Measurements from ENCODE around the gene ATAD3A.
A peak's percentile ranks its signal among the peaks of the same experiment; 100 is the strongest.
"Not testable (repeated sequence)": the region's sequence is repeated elsewhere in the genome, so short reads cannot be mapped to it uniquely, and the experiment has no call there.

ATAD3A gene

GRCh38 chr1:1511533-1512285 is at the start of gene ATAD3A:
TSS of gene ATAD3A (plus strand) at chr1:1512162. CDS start at chr1:1512269, 107 bp downstream.
- DNase-seq = peak; percentile 97

DNA sequence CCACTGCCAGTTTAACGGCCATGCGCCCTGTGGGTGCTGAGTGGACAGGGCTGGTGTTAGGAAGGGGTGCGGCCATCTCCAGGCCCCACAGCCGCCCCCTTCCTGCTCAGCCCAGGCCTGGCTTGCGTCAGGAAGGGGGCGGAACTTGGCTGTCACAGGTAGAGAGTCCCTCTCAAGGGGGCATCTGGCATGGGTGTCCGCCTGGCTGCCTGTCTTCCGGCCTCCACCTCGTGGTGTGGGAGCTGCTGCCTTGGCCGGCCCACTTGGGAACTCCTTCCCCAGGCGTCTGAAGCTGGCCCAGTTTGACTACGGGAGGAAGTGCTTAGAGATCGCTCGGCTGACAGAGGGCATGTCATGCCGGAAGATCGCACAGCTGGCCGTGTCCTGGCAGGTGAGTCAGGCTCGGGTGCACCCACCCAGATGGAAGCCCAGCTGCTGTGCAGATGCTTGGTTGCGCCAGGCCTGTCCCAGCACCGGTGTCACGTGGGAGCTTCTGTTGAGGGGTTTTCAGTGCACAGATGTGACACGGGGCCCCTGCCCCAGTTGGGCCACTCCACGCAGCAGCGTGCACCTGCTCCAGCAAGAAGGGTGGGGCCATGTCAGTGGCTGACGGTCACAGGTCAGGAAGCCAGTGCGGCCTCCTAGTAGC is 49.5 kb upstream of the ATAD3A start:
- no peak for DNase-seq

GRCh38 chr1:1463312-1463711 is 48.6 kb upstream of the ATAD3A start:
- no peak for DNase-seq

DNA sequence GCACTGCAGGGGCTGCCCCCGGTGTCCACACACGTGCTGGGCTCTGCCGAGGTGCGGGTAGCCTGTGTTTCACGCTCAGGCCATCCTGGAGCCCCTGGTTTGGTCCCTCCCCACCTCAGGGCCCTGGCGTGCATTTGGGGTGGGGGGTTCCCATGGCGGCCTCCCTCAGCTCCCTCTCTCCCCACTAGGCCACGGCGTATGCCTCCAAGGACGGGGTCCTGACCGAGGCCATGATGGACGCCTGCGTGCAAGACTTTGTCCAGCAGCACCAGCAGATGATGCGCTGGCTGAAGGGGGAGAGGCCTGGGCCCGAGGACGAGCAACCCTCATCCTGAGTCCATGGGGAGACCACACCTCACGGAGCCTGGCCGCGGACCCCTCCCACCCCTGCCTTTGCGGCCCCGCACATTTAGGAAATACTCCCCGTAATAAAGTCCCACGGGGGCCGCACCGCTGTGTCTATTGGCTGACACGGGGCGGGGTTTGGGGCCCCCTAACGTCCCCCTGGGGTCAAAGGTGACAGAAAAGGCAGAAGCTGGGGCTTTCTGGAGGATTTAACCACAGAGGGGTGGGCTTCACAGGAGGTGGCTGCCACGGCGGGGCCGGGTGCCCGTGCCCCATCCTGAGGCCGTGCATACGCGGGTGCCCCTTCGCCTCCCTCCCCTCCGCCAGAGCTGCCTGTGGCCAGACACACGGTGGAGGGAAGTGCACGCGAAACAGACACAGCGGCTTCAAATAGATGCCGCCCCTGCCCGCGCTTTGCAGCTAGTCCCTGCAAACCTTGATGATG is 43.6 kb upstream of the ATAD3A start:
- DNase-seq = not testable (repeated sequence)

- peak; percentile 53 for DNase-seq
These were observed 41.2 kb upstream of the ATAD3A start for GRCh38 chr1:1470626-1471388.

DNA sequence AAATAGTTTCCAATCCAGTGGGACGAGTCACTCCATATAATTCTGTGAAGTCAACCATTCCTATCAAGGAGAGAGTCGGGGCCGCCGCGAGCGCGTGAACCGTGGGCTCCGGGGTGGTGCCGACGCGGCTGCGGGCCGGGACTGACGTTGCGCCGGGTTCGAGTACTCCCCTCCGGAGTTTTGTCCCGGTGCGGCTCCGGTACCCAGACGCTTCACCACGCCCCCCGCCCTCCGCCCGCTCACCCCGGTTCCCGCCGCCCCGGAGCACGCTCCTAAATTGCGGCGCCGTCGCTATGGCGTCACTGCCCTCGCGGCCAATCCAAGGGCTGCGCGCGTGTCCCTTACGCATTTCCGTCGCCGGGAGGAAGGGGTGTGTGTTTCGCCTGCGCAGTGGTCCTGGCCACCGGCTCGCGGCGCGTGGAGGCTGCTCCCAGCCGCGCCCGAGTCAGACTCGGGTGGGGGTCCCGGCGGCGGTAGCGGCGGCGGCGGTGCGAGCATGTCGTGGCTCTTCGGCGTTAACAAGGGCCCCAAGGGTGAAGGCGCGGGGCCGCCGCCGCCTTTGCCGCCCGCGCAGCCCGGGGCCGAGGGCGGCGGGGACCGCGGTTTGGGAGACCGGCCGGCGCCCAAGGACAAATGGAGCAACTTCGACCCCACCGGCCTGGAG is 40.4 kb upstream of the ATAD3A start, which contains the start of gene ATAD3B:
ATAD3B (plus strand) TSS at position 377 of the 664 bp plus-strand sequence; CDS start at position 497, 120 bp downstream.
- DNase-seq = peak; percentile 94

DNA sequence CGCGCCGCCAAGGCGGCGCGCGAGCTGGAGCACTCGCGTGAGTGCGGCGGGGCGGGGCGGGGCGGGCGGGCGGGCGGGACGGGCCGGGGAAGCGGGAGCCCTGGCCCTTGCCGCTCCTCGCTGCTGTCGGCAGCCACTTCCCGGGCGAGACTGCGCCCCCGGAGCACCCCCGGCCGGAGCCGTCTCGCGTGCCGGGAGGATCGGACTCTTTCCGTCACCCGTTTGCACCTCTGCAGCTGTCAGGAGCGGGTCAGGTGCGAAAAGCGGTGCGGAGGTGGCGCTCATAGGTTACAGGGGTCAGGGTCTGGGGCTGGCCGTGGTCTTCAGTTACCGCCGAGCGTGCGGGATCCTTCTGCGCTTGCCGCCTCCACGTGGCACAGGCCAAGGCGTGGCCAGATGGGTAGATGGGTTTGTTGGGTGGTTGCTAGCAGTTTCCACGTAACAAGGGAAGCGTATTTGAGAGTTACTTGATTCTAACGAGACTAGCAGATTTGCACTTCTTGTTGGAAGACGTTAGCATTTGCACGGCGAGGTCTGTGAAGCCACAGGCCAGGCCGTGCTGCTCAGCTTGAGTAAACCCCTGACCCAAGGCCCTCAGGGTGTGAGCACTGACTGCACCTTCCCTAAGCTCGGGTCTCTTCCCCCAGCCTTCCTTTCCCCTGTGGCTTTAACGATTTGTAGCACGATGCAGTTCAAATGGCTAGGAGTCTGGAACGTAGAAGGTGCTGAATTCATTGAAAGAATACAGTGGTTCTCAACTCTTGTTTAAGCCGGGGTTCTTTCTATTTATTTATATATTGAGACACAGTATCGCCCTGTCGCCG is 39.7 kb upstream of the ATAD3A start:
- not testable (repeated sequence) for DNase-seq

DNA sequence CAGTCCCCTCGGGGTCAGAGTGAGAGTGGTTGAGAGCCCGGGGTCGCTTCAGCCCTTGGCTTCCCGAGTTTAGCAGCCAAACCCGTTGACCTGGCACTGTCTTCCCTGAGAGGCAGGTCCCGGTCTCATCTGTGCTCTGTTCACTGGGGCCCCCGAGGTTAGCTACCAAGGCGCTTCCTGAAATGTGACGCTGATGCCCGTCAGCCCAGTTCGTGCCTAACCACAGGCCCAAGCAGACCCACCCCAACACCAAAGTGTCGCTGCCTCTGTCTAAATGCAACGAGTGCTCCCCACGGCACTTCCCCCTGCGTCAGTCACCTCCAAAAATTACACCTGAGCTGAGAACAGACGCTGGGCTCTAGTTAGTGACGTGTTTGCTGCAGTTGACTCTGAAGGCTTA is 36.0 kb upstream of the ATAD3A start:
- DNase-seq = not testable (repeated sequence)

DNA sequence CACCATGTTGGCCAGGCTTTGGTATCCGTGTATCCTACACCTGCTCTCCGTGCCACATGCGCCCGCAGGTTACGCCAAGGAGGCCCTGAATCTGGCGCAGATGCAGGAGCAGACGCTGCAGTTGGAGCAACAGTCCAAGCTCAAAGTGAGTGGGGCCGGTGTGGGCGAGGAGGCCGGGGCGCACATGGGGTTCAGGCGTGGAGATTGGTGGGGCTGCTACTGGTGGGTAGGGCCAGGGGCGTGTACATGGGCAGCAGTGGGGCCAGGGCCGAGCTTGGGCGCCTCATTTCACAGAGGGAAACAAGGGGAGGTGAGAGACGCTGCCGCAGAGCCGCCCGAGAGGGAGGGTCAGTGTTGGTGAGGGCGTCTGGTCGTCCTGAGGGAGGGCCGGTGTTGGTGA is 34.8 kb upstream of the ATAD3A start:
- DNase-seq = no peak

DNA sequence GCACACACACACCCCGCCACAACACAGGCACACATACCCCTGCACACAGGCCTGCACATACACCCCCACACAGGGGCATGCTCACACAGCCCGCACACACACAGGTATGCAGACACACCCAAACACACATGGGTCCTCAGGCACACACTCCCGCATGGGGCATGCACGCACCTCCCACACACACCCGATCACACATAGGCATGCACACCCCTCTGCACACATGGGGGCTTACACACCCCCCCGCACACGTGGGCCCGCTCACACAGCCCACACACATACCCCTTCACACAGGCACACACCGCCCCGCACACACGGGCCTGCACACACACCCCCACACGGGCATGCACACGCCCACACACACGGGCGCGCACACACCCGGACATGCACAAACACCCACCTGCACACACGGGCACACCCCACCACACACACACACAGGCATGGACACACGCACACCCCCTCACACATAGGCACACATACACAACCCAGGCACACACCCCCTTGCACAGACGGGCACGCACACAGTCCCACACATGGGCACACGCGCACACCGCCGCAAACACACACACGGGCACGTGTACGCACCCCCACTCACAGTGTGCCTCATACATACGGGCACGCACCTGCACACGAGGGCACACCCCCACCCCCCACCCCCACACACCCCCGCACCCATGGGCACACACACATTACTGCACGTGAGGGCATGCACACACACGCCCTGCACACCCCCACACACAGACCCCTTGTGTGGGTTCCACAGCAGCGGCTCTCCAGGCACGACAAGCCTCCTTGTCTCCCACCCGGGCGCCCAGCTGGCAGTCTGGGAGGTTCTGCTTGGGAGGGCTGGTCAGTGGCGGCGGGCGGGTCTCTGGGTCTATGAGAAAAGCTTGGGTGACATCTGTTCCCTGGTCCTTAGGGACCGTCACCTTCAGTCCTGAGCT is 32.1 kb upstream of the ATAD3A start:
- DNase-seq = no peak

GRCh38 chr1:1480488-1480867 is 31.5 kb upstream of the ATAD3A start:
- not testable (repeated sequence) for DNase-seq

GRCh38 chr1:1481811-1482210 is 30.2 kb upstream of the ATAD3A start:
- not testable (repeated sequence) for DNase-seq

GRCh38 chr1:1482856-1483255 is 29.1 kb upstream of the ATAD3A start:
- no peak for DNase-seq

DNA sequence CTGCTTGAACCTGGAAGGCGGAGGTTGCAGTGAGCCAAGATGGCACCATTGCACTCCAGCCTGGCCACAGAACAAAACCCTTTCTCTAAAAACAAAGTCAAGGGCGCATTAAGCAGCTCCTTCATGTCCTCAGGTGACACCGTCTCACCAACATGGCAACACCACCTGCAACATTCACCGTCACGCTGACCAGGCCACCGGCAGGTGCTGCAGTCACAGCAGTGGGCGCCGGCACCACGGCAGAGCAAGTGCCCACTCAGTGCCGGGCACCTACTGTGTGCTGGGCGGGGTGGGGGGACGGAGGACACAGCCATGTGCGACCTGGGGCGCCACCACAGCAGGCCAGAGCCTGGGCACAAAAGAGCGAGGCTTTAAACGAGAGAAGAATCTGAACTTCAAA is 28.2 kb upstream of the ATAD3A start:
- DNase-seq = no peak

GRCh38 chr1:1484976-1485750 is 26.8 kb upstream of the ATAD3A start:
- not testable (repeated sequence) for DNase-seq

- DNase-seq = not testable (repeated sequence)
These were observed 26.1 kb upstream of the ATAD3A start for GRCh38 chr1:1485755-1486317.

DNA sequence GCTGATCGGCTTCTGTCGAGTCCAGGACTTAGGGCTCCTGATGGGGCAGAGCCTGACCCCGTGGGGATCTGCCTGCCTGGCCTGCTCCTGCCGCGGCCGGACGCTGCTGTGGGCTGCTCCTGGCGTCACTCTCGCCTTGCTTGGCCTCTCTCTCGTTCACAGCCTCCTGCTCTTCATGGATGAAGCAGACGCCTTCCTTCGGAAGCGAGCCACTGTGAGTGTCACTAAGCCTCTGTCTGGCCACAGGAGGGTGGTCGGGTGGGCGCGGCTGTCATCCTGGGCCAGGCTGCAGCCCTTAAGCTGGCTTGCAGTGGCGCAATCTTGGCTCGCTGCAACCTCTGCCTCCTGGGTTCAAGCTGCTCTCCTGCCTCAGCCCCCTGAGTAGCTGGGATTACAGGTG is 24.3 kb upstream of the ATAD3A start:
- DNase-seq = no peak

- DNase-seq = no peak
These were observed 22.7 kb upstream of the ATAD3A start for GRCh38 chr1:1489231-1489630.

DNA sequence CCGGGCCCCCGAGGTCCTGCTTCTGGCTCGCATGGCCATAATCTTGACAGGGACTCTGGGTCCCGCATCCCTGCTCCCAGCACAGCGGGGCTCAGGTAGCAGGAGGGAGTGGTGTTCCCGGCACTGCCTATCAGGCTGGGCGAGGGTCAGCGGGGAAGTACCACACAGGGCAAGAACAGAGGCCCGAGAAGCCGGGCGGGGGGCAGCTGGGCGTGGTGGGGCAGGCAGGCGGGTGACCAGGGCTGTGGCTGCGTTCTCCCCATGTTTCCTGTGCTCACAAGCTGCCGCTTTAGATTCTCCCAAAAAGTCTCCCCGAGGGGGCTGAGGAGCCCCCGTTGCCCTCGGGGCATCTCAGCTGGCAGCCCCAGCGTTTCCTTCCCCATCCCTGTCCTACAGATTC is 22.1 kb upstream of the ATAD3A start:
- DNase-seq = no peak

Data from hematopoietic multipotent progenitor cell treated with erythropoietin and hydrocortisone succinate and interleukin-3 and kit ligand, for 8 days (in vitro differentiated cells).